GM21360 (cell line): ENCODE measurements around the gene RASSF4.

Source experiments
- ATAC-seq: cut with Tn5 transposase; IDR thresholded peaks from one replicate; pipeline ENCODE4 v1.9.1; 2021; ENCODE audit warnings: mild to moderate bottlenecking, moderate library complexity; ENCODE audit not compliant: unreplicated experiment

Gene RASSF4

DNA sequence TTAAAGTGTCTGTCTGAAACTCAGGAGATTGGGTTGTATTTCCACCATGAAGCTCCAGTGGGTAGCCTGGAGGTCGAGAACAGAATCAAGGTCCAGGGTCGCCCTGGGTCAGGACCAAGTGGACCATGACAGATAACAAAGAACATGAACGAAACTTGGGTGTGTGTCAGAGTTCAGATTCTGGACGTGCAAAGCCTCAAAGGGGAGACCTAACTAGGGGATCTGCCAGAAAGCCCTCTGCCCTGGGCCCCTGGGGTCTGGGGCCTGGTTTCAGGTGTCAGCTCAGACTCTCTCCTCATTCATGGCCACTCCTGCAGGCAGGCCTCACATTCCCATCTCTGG lies 1.6 kb downstream of the RASSF4 start:
- no peak for ATAC-seq

DNA sequence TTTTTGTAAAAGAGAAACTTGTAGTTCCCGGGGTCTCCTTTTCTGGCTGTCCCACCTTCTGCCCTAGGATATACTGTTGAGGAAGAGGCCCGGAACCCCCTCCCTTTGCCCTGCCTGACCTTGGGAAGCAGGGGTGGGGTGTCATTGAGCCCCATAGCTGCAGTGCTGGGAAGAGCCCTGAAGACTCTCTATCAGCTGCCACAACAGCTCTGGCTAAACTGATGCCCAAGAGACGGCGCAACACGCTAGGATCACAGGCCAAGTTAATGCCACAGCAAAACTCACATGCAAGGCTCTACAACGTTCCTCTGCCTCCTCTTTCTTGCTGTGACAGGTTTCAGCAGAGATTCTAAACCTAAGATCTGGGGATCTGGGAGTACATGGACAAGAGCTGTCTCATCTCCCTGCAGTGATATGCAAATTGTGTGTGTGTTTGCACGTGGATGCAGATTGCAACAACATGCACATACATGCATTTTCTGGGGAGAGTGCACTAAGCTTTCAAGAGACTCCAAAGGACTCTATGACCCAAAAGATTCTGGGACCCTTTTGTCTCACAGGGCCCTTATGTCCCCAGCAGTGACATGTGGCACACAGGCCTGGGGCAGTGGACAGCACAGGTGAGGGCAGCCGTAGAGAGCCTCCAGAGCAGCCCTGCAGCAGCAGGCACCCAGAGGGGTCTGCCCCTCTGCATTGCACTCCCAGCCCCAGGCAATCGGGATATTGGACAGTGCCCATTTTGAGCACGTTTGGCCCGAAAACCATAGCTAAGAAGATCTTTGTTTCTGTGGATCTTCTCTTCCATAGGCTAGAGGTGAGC lies 2.5 kb downstream of the RASSF4 start:
- no peak for ATAC-seq

DNA sequence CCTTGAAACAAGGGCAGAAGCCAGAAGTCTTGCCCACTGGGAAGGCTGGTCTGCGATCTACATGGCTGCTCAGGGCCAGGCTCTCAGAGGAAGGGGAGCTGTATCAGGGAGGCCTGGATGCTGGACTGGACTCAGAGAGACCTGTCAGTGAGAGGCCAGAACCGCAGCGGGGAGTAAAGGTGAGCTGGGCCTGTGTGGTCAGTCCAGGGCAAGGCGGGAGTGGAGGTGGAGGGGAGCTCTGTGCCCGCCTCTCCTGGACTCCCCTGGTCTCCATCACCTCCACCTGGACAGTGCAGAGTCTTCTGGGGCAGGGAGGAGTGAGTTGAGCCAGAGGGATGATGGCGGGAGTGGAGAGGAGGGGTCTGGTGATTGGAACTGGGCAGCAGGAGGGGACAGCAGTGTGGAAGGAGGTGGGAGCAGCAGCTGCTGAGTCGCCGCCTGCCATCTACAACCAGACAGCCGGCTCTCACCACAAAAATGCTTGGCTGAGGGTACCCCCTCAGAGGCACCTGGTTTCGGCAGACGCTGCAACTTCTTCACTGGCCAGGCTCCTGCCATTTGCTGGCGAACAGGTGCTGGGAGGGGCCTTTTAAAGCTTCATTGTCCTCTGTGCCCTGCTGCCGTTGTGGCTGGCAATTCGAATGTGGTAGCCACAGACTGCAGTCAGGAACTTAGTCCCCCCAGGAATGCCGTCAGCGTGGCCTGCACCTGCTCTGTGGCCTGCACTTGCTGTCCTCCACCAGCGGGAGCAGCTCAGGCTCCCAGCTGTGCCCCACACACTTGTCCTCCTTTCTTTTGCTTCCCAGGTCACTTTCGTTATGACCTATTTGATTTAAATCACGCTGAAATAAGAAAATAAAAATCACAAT lies 3.5 kb downstream of the RASSF4 start:
- ATAC-seq: no peak

DNA sequence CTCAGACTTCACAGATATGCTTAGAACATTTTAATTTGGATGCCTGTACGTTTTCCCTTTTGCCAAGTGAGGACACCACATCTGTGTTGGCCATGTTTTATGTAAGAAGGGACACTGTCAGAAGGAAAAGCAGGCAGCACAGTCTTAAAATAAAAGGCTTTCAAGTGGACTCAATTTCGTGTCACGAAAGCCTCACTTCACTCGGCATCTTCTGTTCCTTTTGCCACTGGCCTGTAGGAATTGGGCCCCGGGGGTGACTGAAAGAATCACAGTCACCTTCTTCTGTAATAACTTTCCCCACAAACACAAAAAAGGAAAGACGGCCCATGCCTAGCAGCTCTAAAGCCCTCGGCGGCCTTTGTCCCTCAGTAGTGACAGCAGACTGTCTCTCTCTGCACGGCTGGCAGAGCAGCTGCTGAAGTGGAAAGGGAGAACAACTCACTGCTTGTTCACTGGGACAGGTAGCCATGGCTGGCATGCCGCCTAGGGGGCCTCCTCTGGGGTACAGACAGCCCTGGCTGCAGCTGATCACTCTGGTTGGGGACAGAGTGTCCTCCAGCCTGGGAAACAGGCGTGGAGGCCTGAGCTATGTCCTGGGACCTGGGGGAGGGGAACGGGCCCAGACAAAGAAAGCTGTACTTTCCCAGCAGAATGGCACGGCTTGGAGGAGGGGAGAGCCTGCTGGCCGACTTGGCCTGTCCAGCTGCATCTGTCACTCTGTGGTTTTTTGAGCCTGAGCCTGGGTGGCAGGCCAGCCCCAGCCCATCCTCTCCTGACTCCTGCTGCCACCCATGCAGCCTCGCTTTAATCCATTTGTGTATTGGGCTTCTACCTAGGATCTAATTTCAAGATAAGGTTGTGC lies 4.4 kb downstream of the RASSF4 start:
- ATAC-seq: no peak

DNA sequence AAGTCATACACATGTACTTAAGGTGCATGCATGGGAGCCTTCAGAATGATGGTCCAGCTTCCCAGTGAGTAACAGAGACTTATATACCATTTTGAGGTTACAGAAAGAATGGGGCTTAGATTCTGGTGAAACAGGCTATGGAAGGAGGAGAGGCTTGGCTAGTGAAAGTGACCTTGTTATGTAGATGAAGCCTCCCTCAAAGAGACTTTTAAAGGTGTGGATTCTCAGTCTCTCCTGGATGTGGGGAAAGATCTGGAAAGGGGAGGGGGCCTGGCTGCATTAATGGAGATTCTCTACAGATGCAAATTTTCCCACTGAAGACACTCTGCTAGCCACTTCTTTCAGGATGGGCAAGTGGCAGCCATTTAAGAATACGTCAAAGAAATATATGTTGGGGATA lies 5.5 kb downstream of the RASSF4 start:
- ATAC-seq: no peak

DNA sequence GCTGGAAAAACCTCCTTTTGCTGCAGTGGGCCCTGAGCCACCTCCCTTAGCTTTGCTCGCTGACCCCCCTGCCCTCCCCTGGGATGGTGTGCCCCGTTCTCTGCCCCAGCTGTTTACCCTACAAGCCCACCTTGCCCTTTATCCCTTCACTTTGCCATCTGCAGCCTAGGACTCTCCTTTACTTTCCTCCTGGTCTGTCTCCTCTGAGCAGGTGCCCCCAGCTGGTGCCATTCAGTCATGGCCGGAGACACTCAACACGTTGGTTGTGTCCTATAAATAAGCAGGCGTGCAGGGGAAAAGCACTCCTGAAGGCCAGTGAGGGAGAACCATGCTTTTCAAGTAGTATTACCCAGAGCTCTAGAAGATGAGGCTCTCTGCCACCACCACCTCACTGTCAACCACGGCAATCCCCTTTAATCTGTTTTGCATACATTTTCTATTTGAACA lies 6.1 kb downstream of the RASSF4 start:
- peak; percentile 34 for ATAC-seq

DNA sequence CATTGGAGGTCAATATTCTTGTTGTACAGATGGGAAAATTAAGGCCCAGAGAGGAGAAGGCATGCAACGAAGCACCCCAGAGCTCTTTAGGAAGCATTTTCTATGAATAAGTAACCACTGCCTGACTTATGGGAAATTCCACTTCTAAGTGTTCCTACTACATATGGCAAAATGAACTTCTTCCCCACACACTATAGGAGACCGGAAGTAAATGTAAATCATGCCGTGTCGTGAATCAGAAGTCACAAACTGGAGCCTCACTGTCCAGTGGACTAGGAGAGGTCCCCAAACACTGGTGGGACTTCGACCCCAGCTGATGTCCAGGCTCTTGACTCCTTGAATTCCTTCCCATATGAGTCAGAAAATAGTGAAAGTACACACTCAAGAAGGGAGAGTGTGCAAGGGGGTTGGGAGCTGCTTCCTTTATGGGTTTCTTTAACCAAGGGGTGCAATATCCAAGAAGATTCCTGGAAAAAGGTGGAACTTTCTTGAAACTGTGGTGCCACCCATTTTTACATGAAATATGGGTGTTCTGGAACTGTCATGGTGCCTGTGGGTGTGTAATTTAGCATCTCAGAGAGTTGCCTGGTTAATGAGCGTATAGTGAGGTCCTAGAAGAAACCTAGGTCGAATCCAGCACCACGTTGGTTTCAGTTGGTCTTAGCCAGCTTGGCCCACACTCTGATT lies 6.7 kb downstream of the RASSF4 start:
- ATAC-seq: peak; percentile 13

DNA sequence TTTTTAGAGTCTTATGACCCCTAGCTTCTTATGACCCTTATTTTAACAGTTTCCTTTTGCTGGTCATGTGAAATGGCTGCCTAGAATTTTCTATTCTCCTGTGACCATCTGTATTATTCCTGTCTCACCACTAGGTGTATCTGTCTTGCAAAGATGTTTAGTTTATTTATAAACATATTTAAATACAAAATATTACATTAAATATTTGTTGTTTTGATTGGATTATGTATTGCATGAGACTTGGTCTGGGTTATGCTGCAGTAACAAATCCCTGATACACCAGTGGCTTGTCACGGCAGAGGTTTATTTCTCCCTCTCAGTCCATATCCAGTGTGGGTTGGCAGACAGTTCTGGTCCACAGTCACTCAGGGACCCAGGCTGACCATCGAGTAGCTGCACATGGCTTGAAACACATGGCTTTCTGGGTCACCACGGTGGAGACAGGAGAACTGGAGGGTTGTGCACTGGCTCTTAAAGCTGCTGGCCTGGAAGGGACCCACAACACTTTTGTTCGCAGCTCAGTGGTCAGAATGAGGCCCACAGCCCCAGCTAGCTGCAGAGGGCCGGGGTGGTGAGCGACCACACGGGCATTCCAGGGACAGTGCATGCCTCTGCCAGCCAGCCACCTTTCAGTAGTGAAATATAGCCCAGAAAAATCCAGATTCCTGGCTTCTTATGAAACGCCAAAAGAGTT lies 7.4 kb downstream of the RASSF4 start:
- ATAC-seq: no peak

DNA sequence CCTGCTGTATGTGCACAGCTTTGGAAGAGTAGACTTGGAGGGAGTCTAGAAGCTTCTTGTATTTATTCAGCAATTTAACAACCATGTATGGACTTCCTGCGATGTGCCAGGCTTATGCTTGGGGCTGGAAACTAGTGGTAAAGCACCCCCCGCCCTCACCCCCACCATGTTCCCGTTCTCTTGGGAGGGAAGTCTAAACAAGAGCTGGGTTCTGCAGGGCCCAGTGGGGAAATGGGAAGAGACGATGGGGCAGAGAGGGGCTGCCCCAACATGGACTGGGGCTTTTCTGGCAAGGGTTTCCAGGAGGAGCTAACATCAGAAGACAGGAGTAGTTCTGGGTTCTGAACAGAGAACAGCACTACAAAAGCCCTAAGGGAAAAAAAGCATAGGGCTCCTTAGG lies 8.0 kb downstream of the RASSF4 start:
- ATAC-seq: no peak

DNA sequence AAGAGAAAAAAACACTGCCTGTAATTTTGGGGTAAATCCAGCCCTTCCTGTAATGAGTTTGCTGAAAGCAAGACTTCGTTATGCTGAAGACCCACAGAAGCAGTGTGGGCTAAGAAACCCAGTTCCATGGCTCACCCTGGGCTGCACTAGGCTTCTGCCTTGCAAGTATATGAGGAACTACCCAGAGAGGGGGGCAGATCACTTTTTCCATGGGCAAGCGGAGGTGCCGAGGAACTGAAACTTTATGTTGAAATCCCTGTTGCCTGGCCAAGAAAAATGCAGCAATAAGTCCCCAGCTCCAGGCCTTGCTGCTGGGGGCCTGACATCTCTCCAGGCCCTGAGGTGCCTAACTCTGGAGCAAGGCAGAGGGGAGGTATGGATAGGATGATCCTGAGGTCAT lies 8.5 kb downstream of the RASSF4 start:
- ATAC-seq: no peak

DNA sequence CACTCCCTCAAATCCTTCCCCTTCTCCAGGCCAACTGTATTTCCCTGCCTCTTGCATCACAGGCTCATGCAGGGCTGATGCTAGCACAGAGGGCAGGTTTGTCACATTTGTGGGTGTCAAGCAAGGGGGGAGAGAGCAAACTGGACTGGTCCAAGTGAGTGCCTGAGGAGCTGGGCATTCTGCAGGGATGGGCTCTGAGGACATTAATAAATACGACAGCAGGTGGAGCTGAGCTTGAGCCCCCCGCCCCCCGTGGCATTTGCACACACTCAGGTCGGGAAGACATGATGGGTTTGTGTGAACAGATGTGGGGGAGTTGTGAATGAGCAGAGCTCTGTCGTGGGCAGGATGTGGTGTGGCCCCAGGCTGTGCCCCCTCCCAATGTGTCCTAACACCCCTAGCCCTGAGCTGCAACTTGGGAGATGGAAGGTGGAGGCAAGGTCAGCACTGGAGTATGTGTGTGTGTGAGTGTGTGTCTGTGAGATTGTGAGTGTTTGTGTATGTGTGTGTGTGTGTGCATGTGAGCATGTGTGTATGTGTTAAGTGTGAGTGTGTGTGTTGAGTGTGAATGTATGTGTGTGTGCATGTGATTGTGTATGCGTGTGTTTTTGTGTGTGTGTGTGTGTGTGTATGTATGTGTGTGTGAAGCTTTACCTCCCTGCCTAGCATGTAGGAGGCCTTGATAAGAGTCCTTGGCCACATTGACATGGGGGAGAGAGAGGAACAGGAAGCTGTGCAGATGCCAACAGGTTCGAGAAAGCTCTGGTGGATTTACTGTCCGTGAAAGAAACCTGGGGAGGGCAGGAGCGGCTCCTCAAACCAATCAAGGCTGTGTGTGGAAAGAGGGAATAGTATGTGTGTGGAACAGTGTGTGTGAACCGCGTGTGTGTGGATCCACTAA lies 9.1 kb downstream of the RASSF4 start:
- no peak for ATAC-seq

DNA sequence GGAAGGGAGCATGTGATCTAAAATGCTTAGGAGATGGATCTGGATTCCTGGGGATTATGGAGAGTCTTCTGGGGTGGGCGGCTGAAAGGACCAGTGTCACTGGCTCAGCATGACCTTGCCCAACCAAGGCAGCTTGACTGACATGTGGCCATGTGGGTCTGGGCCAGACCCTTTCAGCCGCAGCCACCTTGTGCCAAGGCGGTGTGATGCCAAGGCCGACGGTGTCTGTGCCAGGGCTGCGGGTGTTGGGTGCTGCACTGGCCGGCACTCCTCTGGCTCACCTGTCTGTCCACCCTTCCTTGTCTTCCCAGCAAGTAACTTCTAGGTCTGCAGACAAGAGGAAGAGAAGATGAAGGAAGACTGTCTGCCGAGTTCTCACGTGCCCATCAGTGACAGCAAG lies 10.3 kb downstream of the RASSF4 start:
- ATAC-seq: no peak

DNA sequence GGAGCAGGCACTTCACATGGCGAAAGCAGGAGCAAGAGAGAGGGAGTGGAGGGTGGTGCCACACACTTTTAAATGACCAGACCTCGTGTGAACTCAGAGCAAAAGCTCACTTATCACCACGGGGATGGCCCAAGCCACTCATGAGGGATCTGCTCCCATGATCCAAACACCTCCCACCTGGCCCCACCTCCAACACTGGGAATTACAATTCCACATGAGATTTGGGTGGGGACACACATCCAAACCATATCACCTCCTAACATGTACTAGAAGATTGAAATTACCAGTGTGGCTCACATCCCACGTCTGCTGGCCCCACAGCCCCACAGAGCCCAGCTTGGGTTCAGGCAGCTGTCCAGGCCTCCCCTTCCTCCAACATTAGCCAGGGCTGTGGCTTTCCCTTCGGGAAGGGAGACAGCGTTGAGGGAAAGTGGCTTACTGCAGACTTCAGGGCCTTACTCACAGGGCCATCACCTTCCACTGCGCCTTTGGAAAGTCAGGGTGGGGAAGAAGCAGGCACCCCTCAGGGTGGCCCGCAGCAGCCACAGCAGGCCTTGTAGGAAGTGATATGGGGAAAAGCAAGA lies 11.3 kb downstream of the RASSF4 start:
- ATAC-seq: no peak

DNA sequence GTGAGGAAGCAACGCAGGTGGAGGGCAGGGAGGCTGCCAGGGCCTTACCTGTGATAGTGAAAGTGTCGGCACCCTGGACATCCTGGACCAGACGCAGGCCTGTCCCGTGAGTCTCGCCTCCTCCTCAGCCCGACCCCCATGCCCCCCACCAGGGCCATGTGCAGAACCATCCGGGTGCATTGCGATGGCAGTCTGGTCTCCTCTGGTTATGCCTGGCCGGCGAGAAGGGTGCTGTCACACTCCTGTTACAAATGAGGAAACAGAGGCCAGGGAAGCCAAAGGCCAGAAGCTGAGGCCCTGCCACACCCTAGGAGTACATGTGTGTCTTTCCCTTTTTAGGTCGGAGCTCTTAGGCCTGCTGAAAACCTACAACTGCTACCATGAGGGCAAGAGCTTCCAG lies 11.8 kb downstream of the RASSF4 start:
- no peak for ATAC-seq

DNA sequence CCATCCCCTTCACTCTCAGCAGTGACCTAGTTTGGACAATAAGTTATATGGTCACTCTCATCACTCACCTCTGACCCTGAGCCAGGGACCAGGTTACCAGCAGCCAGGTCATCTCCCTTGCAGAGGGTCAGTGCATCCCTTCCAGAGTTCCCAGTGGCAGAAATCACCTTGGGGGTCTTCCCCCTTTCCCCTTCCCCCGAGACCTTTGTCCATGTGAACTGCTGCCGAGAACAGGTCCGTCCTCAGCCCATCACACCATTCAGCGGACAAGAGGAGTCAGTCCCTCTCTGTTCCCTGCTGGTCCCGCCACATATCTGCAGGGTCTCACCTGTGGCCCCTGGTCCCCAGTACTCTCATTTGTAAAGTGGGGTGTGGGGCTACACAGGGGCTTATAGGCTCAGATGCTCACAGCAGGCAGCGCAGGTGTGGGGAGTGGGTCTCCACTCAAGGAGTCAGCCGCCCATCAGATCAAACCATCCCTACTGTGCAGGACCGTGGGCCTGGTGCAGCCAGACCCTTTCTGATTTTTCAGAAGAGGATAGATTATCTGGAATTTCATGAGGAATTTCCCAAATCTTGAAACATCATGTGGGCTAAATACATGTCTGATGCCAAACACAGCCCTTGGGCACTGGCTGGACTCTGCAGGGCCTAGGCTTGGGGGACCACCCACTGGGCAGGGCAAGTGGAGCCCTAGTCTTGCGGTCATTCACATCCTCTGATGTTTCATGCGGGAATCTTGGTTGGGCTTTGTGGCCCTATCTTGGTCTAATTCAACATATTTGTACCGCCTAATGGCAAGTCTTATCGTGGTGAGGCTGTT lies 12.5 kb downstream of the RASSF4 start:
- ATAC-seq: no peak

DNA sequence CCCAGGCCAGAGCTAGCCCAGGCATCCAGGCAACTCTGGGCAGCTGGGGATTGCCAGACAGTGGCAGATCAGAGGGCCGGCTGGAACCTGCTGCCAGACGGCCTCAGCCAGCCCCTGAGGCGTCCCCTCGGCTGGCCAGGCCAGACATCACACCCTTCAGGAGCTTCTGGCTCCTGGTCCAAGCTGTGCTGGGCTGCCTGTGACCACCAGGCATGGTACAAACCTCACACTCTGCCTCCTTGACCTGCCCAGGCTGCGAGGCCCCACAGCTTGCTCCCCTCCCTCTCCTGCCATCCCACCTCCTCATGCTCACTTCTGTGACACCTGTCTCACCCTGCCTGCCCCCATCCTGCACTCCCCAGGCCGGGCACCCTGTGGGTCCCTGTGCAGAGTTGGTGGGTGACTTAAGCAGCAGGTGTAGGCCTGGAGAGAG lies 13.3 kb downstream of the RASSF4 start:
- ATAC-seq: no peak

DNA sequence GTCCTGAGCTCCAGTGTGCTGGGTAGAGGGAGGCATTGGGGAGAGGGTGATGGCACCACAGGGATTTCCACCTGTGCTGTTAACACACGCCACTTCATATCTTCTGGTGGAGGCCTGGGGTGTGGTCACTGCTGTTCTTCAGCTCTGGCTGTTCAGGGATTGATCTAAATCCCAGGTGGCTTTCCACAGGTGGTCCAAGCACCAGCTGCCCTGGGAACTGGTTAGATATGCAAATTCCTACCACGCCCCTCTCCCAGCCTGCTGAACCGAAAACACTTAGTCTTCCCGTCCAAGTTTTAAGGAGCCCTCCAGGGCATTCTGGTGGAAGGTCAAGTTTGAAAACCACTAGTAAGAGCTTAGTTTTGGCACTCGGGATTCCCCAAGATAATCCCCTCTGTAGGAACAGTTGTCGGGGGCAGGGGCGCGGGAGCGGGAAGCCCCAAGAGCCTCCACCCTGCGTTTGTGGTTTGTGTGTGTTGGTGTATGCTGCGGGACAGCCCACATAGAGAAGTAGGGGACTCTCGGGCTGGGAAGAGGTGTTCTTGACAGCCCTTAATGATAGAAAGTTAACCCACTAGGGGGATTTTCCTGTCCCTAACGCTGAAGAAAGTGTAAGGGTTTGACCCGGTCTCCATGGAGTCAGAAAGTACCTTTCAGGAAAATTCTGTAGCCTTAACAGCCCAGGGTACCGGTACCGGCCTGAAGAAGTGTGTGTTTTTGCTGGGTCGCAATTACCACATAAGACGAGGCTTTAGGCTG lies 13.9 kb downstream of the RASSF4 start:
- ATAC-seq: no peak
